CD14-positive monocyte (primary cell): ENCODE measurements around the gene OS9. TPM values are rescaled to one million over a fixed set of nuclear protein-coding genes. Genes with fewer than 3 reads are reported as not detected.

Source experiments
- DNase-seq, 3 donors: peaks; one replicate each; pipeline ENCODE4 v3.0.0-alpha.2; 2011 to 2022
- H2AFZ ChIP-seq: 2 replicates; pipeline ENCODE4 v1.6.0; 2012; ENCODE audit warnings: mild to moderate bottlenecking, low read depth, low read length, inconsistent platforms; ENCODE audit not compliant: insufficient read depth, poor library complexity, severe bottlenecking
- H3K27ac ChIP-seq, 2 donors: 1 replicate in 1 of 2; 2 replicates in 1 of 2; pipeline ENCODE4 v1.5.1; 2012 to 2013; ENCODE audit warnings: low read length in 2 of 2, control low read depth in 1 of 2, inconsistent platforms in 1 of 2, low read depth in 1 of 2, mild to moderate bottlenecking in 1 of 2
- H3K27me3 ChIP-seq, 2 donors: one replicate each; pipeline versions ENCODE4 v1.6.0 to v1.6.1; 2011 to 2013; ENCODE audit warnings: low read length in 2 of 2; ENCODE audit not compliant: control insufficient read depth in 2 of 2, insufficient read depth in 2 of 2
- H3K36me3 ChIP-seq, 2 donors: replicated peaks in 1 of 2; 1 replicate in 1 of 2; 2 replicates in 1 of 2; pipeline versions ENCODE4 v1.5.1 to v1.6.1; 2012 to 2013; ENCODE audit warnings: low read length in 2 of 2, control low read depth in 1 of 2, inconsistent platforms in 1 of 2, mild to moderate bottlenecking in 1 of 2; ENCODE audit not compliant: insufficient read depth in 2 of 2, control insufficient read depth in 1 of 2
- H3K4me1 ChIP-seq, 2 donors: 1 replicate in 1 of 2; 2 replicates in 1 of 2; pipeline versions ENCODE4 v1.5.1 to v1.6.1; 2012 to 2013; ENCODE audit warnings: low read length in 2 of 2, control low read depth in 1 of 2, inconsistent platforms in 1 of 2, mild to moderate bottlenecking in 1 of 2, moderate library complexity in 1 of 2; ENCODE audit not compliant: insufficient read depth in 2 of 2, control insufficient read depth in 1 of 2
- H3K4me2 ChIP-seq: replicated peaks from 2 replicates; pipeline ENCODE3; 2012; ENCODE audit warnings: low read length, moderate library complexity, mild to moderate bottlenecking; ENCODE audit not compliant: poor library complexity, severe bottlenecking; ENCODE audit errors: extremely low read depth
- H3K4me3 ChIP-seq, 3 experiments: fragments of 200-600 bp in 1 of 3; sonication (generic) in 1 of 3; replicated peaks in 1 of 3; 1 replicate in 2 of 3; 2 replicates in 1 of 3; pipeline ENCODE4 v1.5.1; 2011 to 2013; ENCODE audit warnings: low read length in 3 of 3, mild to moderate bottlenecking in 3 of 3, control low read depth in 2 of 3, low read depth in 2 of 3, inconsistent platforms in 1 of 3, moderate library complexity in 1 of 3
- H3K79me2 ChIP-seq: 2 replicates; pipeline ENCODE4 v1.6.0; 2012; ENCODE audit warnings: mild to moderate bottlenecking, control low read depth, inconsistent platforms, low read length, moderate library complexity; ENCODE audit not compliant: insufficient read depth
- H3K9ac ChIP-seq: 2 replicates; pipeline ENCODE4 v1.6.0; 2017; ENCODE audit warnings: low read length, mild to moderate bottlenecking; ENCODE audit not compliant: insufficient read depth, poor library complexity, severe bottlenecking
- H3K9me3 ChIP-seq, 2 donors: replicated peaks in 1 of 2; 1 replicate in 1 of 2; 2 replicates in 1 of 2; pipeline versions ENCODE4 v1.5.1 to v1.6.1; 2012 to 2013; ENCODE audit warnings: low read length in 2 of 2, control low read depth in 1 of 2; ENCODE audit not compliant: control insufficient read depth in 1 of 2, insufficient read depth in 1 of 2
- H4K20me1 ChIP-seq: 2 replicates; pipeline ENCODE4 v1.6.0; 2012; ENCODE audit warnings: mild to moderate bottlenecking, low read length, control low read depth, moderate library complexity; ENCODE audit not compliant: insufficient read depth
- H3K27ac Mint-ChIP-seq, 7 donors: one replicate each; pipeline ENCODE4 v1.8.0; 2020; ENCODE audit warnings: mild to moderate bottlenecking in 7 of 7, mixed read lengths in 7 of 7, moderate library complexity in 6 of 7, inconsistent platforms in 2 of 7
- H3K27me3 Mint-ChIP-seq, 3 donors: one replicate each; pipeline ENCODE4 v1.8.0; 2021 to 2022; ENCODE audit warnings: low read depth in 3 of 3, mild to moderate bottlenecking in 3 of 3, mixed read lengths in 3 of 3, moderate library complexity in 3 of 3, inconsistent platforms in 1 of 3
- H3K36me3 Mint-ChIP-seq, 2 donors: one replicate each; pipeline ENCODE4 v1.8.0; 2020; ENCODE audit warnings: mixed read lengths in 2 of 2, inconsistent platforms in 1 of 2, mild to moderate bottlenecking in 1 of 2
- H3K4me1 Mint-ChIP-seq: one replicate; pipeline ENCODE4 v1.8.0; 2020; ENCODE audit warnings: mild to moderate bottlenecking, mixed read lengths
- H3K4me3 Mint-ChIP-seq, 2 donors: one replicate each; pipeline ENCODE4 v1.8.0; 2020; ENCODE audit warnings: mild to moderate bottlenecking in 2 of 2, mixed read lengths in 2 of 2, moderate library complexity in 1 of 2
- H3K9me3 Mint-ChIP-seq, 7 donors: one replicate each; pipeline ENCODE4 v1.8.0; 2020 to 2022; ENCODE audit warnings: mixed read lengths in 7 of 7, mild to moderate bottlenecking in 6 of 7, moderate library complexity in 6 of 7, inconsistent platforms in 2 of 7
- CTCF ChIP-seq: fragments of 200-600 bp; IDR thresholded peaks from one replicate; pipeline ENCODE4 v1.8.0; 2022; ENCODE audit warnings: antibody characterized with exemption, mild to moderate bottlenecking
- WGBS: methylation state at CpG from one replicate; pipeline ENCODE4 v1.1.5; 2013; ENCODE audit warnings: missing lambda C conversion rate; ENCODE audit not compliant: insufficient coverage; 5-methylcytosine and 5-hydroxymethylcytosine counted together
- intact Hi-C, 2 donors: fragments of 100-400 bp; cut with micrococcal nuclease; formaldehyde crosslinking; loops; one replicate each; pipeline versions ENCODE4 v1.15.0 to v1.15.1; 2023
- polyA plus RNA-seq, 3 donors: library from polyadenylated mRNA; depleted of rRNA in 1 of 3; unstranded in 2 of 3; stranded (reverse) in 1 of 3; fragments of 300-500 nt in 2 of 3; fragments of >200 nt in 1 of 3; fragmentation: Illumina TruSeq in 2 of 3; gene quantifications; 1 replicate in 2 of 3; 2 replicates in 1 of 3; pipeline ENCODE4 v1.2.3, GENCODE V29; 2012 to 2021

The OS9 gene
- polyA plus RNA-seq, 3 donors = 90.9 to 484 (median 128) TPM

GRCh38 chr12:57729321-57729844 is 35.5 kb downstream of the OS9 start:
- peaks cover 0 to 2% (median 1%) of the 10 kb centered on the region in 3 donors for H3K27me3 Mint-ChIP-seq
- Histone ChIP-seq H3K27me3 (no peaks in the 10 kb centered on the region), H2AFZ (no peak overlapping the region), H3K4me3 (no peak overlapping the region), H3K4me1 (no peaks in the 10 kb centered on the region), H3K9me3 (peaks cover 0 to 14% of the 10 kb centered on the region in 2 donors), H3K27ac (no peak overlapping the region), H3K79me2 (no peaks in the 10 kb centered on the region), H3K36me3 (peaks cover 70 to 77% of the 10 kb centered on the region in 2 donors), H4K20me1 (no peaks in the 10 kb centered on the region), H3K9ac (no peak overlapping the region), H3K4me2 (no peak overlapping the region)
- peak overlapping the region in 2 of 7 donors; percentile 11 to 73 for H3K27ac Mint-ChIP-seq
- H3K4me1 Mint-ChIP-seq = peaks cover 3% of the 10 kb centered on the region
- H3K4me3 Mint-ChIP-seq = no peak overlapping the region
- peaks cover 0 to 15% (median 12%) of the 10 kb centered on the region in 7 donors for H3K9me3 Mint-ChIP-seq
- intact Hi-C loops = no loop called here
- peaks cover 62 to 78% of the 10 kb centered on the region in 2 donors for H3K36me3 Mint-ChIP-seq
- WGBS = no CpG with 5 or more reads among the region's 5 CpGs
- TF ChIP-seq CTCF = no peak
- DNase-seq = no peak

- Histone ChIP-seq H2AFZ (no peak overlapping the region), H4K20me1 (no peaks in the 10 kb centered on the region), H3K9me3 (peaks cover 0 to 14% of the 10 kb centered on the region in 2 donors), H3K4me2 (no peak overlapping the region), H3K4me3 (no peak overlapping the region), H3K79me2 (no peaks in the 10 kb centered on the region), H3K36me3 (peaks cover 76 to 87% of the 10 kb centered on the region in 2 donors), H3K27me3 (no peaks in the 10 kb centered on the region), H3K27ac (no peak overlapping the region), H3K9ac (no peak overlapping the region), H3K4me1 (no peaks in the 10 kb centered on the region)
- H3K36me3 Mint-ChIP-seq = peaks cover 69 to 86% of the 10 kb centered on the region in 2 donors
- no peak overlapping the region for H3K4me3 Mint-ChIP-seq
- peak overlapping the region in 1 of 7 donors; percentile 60 for H3K27ac Mint-ChIP-seq
- 98% methylated on average over 12 of the region's 13 CpGs for WGBS
- no peak for TF ChIP-seq CTCF
- H3K9me3 Mint-ChIP-seq = peaks cover 0 to 15% (median 12%) of the 10 kb centered on the region in 7 donors
- DNase-seq = no peak
- no peaks in the 10 kb centered on the region for H3K4me1 Mint-ChIP-seq
- intact Hi-C loops = no loop called here
- peaks cover 0 to 1% (median 0%) of the 10 kb centered on the region in 3 donors for H3K27me3 Mint-ChIP-seq
Observed at GRCh38 chr12:57730336-57731067, 36.6 kb downstream of the OS9 start.
